ENCODE measurements around the gene RRM2.

The RRM2 gene

DNA sequence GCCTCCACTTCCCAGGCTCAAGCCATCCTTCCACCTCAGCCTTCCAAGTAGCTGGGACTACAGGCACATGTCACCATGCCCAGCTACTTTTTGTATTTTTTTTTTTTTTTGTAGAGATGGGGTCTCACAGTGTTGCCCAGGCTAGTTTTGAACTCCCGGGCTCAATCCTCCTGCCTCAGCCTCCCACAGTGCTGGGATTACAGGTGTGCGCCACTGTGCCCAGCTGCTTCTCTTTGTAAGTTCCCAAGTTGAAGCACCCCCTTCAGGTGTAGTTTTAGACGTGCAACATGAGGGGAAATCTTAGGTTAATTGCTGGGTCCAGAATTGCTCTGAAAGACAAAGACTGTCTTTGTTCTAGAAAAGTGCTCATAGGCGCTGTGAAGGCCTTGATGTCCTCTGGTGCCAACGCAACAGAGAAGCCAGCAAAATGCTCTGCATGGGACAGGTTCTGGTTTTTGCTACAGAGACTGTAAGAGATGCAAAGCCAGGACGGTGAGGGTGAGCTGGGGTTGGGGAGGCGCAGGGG, 46.6 kb downstream of the RRM2 start:
- H3K4me3 ChIP-seq, result no peak overlapping the region
- intact Hi-C loops (cut with DNase I; ENCODE audit: low total_unique reads), result no loop called here
- no peaks in the 10 kb centered on the region for H3K9me3 ChIP-seq
- H3K4me1 ChIP-seq, result no peaks in the 10 kb centered on the region
- TF ChIP-seq, protein P1, sequence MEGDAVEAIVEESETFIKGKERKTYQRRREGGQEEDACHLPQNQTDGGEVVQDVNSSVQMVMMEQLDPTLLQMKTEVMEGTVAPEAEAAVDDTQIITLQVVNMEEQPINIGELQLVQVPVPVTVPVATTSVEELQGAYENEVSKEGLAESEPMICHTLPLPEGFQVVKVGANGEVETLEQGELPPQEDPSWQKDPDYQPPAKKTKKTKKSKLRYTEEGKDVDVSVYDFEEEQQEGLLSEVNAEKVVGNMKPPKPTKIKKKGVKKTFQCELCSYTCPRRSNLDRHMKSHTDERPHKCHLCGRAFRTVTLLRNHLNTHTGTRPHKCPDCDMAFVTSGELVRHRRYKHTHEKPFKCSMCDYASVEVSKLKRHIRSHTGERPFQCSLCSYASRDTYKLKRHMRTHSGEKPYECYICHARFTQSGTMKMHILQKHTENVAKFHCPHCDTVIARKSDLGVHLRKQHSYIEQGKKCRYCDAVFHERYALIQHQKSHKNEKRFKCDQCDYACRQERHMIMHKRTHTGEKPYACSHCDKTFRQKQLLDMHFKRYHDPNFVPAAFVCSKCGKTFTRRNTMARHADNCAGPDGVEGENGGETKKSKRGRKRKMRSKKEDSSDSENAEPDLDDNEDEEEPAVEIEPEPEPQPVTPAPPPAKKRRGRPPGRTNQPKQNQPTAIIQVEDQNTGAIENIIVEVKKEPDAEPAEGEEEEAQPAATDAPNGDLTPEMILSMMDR (IDR thresholded peaks at IDR 0.05), result no peak
- DNase-seq, result no peak
- H3K27me3 ChIP-seq, result no peaks in the 10 kb centered on the region
- H3K36me3 ChIP-seq, result no peaks in the 10 kb centered on the region
- H3K27ac ChIP-seq, result no peak overlapping the region

DNA sequence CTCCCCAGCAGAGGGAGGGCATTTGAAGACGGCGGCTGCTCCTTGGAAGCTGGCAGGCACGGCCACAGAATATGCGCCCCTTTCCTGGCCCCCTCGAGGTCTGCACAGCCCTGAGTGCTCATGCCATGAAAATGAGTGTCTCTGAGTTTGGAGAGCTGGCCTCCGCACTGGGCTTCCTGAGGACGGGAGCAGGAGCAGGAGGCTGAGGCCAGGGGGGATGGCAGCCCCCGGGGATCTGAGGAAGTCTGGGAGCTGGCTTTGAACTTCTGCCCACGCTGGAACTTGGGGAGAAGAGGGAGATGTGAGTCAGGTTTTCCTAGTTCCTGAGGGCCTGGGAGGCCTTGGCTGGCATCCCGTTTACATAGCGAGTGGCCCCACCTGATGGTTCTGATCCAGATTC, 47.0 kb downstream of the RRM2 start:
- no peaks in the 10 kb centered on the region for H3K4me1 ChIP-seq
- TF ChIP-seq, protein P1 (IDR thresholded peaks at IDR 0.05), result no peak
- H3K27ac ChIP-seq, result no peak overlapping the region
- H3K27me3 ChIP-seq, result no peaks in the 10 kb centered on the region
- H3K9me3 ChIP-seq, result no peaks in the 10 kb centered on the region
- no peaks in the 10 kb centered on the region for H3K36me3 ChIP-seq
- H3K4me3 ChIP-seq, result no peak overlapping the region
- no peak for DNase-seq
- intact Hi-C loops (cut with DNase I; ENCODE audit: low total_unique reads), result no loop called here

DNA sequence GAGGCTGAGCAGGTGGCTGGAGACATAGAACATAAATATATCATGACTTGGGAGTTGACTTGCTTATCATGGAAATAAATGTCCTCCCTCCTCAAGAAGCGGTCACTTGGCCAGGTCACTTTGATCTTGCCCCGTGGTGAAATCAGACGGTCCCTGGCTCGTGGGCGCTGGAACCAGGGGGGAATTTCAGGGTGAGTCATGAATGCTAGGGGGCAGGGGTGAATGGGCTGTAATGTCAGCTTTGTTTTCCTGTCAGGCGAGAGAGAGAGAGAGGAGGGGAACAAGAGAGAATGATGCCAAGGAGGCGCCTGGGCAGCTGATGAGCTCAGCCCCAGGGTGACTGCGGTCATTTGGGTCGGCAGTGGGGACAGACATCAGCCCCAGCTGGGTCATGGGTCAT, 47.7 kb downstream of the RRM2 start:
- no peak for DNase-seq
- Histone ChIP-seq H3K27ac (no peak overlapping the region), H3K27me3 (no peaks in the 10 kb centered on the region), H3K4me3 (no peak overlapping the region), H3K9me3 (no peaks in the 10 kb centered on the region), H3K4me1 (no peaks in the 10 kb centered on the region), H3K36me3 (no peaks in the 10 kb centered on the region)
- intact Hi-C loops (cut with DNase I; ENCODE audit: low total_unique reads), result no loop called here
- TF ChIP-seq, protein P1 (IDR thresholded peaks at IDR 0.05), result no peak

DNA sequence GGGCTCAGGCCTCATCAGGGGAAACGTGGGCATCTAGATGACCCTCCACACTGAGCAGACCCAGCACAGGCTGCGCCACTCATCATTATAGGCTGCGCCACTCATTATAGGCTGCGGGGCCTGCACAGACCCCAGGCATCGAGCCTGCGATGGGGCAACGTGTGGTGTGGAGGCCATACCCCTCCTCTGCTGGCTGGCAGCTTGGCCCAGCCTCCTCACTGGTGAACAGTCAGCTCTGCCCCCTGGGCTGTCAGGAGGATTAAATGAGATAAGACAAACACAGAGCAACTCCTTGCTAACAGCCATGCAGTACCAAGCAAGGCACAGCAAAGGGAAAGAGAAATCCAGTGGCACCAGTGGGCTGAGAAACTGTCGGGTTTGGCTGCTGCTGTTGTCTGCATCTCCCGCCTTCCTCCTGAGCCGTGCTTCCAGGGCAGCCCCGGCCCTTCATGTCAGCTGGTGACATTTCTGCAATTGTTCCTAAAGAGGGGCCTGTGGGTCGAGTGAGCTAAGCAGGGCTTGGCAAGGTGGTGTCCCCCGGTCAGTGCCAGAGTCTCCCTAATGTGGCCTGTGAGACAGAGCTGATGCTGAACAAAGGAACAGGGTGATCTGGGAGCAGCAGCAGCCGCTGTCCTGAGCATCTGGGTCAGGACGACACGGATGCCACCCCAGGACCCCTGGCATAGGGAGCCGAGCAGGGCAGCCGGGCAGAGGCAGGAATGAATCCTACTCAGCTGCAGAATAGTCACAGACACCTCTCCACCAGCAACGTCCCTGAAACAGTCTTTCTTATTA, 48.7 kb downstream of the RRM2 start:
- Histone ChIP-seq H3K9me3 (no peaks in the 10 kb centered on the region), H3K4me1 (no peaks in the 10 kb centered on the region), H3K27me3 (no peaks in the 10 kb centered on the region), H3K4me3 (no peak overlapping the region), H3K27ac (no peak overlapping the region), H3K36me3 (no peaks in the 10 kb centered on the region)
- TF ChIP-seq, protein P1 (IDR thresholded peaks at IDR 0.05), result no peak
- no peak for DNase-seq
- intact Hi-C loops (cut with DNase I; ENCODE audit: low total_unique reads), result no loop called here

- intact Hi-C loops (cut with DNase I; ENCODE audit: low total_unique reads), result no loop called here
- no peaks in the 10 kb centered on the region for H3K4me1 ChIP-seq
- DNase-seq, result no peak
- no peaks in the 10 kb centered on the region for H3K36me3 ChIP-seq
- no peaks in the 10 kb centered on the region for H3K9me3 ChIP-seq
- no peaks in the 10 kb centered on the region for H3K27me3 ChIP-seq
- TF ChIP-seq, protein P1 (IDR thresholded peaks at IDR 0.05), result no peak
- H3K27ac ChIP-seq, result no peak overlapping the region
- H3K4me3 ChIP-seq, result no peak overlapping the region
These were observed 49.7 kb downstream of the RRM2 start for GRCh38 chr2:10172033-10172871.
